Midbrain (tissue), 1 donor: Measurements from ENCODE around the gene HCN4.

Experiments used
- DNase-seq: peaks from one replicate; lab custom pipeline; 2025; lab: John Stamatoyannopoulos, UW

HCN4 gene

GRCh38 chr15:73378089-73378488, 9.3 kb upstream of the HCN4 start:
- no peak for DNase-seq

DNA sequence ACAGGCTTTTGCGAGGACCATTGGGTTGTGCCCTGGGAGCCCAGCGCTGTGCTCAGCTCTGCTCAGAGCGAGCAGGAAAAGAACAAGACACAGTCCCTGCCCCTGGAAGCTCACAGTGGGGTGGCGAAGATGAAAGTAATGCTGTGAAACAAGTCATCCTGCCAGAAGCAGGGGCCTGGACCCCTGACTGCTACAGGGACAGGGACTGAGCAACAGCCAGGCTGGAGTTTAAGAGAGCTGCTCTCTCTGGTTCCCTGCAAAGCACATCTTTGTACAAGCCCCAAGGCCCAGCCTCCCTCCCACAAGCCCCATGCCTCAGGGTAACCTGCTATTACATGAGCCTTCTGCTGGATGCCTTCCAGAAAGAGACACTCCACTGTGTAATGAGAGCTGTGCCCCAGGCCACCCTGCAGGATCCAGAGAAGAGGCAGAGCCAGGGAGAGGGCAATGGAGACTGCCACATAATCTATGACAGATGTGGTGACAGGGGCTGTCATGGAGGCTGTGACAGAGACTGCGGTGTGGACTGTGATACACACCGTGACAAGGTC, 7.1 kb upstream of the HCN4 start:
- DNase-seq, result no peak

- DNase-seq, result no peak
These were observed 6.3 kb upstream of the HCN4 start for GRCh38 chr15:73375012-73375411.

GRCh38 chr15:73374604-73375003, 5.8 kb upstream of the HCN4 start:
- DNase-seq, result no peak

DNA sequence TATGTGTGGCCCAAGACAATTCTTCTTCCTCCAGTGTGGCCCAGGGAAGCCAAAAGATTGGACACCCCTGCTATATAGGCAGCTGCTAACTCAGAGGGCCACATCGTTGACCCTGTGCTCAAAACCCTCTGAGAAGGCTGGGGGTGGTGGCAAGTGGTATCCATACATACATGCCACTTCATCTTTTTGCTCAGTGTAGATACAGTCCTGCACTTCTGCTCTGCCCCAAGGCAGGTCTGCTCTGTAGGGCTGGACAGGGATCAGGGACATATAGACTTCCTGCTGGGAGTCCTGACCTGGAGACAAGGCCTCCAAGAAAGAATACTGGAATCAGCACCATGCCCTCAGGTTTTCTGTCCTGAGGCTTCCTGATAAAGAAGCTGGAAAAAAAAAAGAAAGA, 4.5 kb upstream of the HCN4 start:
- DNase-seq, result no peak

- no peak for DNase-seq
These were observed 3.1 kb upstream of the HCN4 start for GRCh38 chr15:73371812-73372211.

DNA sequence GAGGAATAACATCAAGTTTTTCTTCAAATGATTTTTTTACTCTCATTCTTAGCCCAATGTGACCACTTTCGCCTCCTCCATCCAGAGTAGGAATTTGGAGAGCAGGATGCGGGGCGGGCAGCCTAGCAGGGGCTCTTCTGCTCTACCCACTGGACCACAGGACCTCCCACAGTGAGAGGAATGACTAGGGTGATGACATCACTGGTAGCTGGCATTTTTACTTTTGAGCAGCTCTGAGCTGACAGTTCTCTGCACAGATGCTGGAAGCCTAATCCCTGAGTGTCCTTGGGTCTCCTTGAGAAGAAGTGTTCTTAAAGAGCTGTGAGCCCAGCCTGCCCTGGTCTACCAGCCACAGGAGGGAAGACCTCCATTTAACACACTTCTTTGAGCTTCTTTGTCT, 1.4 kb upstream of the HCN4 start:
- no peak for DNase-seq

- DNase-seq, result no peak
These were observed 466 bp upstream of the HCN4 start for GRCh38 chr15:73369154-73369694.

- no peak for DNase-seq
These were observed 996 bp downstream of the HCN4 start for GRCh38 chr15:73367624-73368300.

- no peak for DNase-seq
These were observed 1.8 kb downstream of the HCN4 start for GRCh38 chr15:73366766-73367623.

- DNase-seq, result no peak
These were observed 4.7 kb downstream of the HCN4 start for GRCh38 chr15:73364070-73364469.

DNA sequence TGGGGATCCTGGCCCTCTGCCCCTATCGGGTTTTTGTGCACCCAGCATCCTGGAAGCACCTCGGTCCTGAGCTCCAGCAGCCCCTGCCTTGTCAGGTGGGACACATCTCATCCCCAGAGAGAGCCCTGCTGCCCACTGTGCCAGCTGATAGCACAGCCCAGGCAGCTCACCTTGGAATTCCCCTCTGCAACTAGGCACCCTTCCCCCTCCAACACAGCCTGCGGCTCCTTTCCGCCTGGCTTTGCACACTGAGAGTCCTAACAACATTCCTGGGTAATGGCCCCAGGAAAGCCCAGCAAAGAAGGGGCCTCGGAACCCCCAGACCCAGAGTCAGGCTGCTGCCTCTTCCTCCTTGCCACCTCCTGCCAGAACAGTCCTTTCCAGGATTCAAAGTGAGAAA, 5.9 kb downstream of the HCN4 start:
- no peak for DNase-seq

- DNase-seq, result no peak
These were observed 7.4 kb downstream of the HCN4 start for GRCh38 chr15:73361337-73361736.

DNA sequence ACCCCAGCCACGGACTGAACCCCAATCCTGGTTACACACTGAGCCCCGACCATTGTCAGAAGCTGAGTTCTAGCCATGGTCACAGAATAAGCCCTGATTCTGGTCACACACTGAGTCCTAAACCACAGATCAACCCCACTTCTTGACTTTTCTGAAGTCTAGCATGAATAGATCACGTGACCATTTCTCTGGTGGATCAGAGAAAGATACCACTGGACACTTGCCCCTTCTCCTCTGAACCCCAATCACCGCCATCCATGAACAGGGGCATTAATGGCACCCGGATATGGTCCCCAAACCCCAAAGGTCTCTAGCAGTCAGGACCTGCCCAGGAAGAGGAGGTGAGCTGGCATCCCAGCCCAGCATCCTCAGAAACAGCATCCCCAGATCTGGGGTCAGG, 9.1 kb downstream of the HCN4 start:
- DNase-seq, result no peak

DNA sequence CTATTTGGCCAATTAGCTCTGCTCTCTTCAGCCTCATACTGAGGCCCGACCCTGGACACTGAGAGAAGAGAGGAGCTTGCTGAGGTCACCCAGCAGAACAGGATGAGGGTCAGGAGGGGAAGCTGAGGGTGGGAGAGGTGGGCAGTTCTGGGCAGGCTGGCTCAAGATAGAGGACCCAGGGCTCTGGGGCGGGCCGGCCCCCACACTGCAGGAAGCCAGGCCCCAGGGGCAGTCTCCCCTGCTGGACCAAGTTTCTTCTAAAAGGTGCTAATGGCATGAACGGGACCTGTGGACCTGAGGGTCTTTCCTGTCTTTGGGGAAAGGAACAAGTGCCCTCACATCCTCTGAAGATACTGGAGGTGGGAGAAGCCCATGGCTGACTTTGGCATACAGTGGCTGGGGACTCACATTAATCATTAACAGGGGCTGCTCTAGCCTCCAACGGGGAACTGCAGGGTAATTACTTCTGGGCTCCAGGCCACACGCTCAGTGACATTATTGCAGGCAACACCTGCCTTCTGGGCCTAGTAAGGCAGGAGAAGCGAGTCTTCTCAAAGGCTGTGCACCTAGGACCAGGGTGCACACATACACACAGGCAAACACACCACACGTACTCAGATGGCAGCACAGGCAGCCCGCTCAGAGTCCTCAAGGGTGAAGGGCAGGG, 10.6 kb downstream of the HCN4 start:
- no peak for DNase-seq

DNA sequence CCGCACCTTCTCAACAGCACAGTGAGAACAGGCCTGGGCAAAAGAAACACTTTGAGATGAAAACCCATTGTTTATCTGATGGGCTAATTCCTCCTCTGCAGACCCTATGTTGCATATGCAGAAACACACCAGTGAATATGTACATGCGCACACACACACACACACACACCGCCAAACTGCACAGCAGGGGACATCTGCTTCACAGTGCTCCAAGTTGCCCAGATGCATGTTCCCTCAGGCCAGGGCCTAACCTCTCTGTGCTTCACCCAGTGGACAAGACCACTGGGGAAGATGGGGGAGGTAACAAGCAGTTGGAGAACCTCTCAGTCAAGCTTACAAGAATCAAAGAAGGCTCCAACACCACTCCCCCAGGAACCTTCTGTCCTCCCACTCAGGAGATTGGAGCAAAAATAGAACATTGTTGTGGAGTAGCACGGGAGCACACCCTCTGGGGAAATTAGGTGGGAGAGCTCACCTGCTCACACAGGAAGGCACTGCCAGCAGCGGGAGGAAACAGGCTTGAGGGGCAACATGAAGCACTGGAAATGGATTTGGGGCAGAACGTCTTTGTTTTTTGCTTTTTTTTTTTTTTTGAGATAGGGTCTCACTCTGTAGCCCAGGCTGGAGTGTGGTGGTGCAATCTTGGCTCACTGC, 13.0 kb downstream of the HCN4 start:
- DNase-seq, result no peak

- DNase-seq, result no peak
These were observed 14.5 kb downstream of the HCN4 start for GRCh38 chr15:73354241-73354640.

DNA sequence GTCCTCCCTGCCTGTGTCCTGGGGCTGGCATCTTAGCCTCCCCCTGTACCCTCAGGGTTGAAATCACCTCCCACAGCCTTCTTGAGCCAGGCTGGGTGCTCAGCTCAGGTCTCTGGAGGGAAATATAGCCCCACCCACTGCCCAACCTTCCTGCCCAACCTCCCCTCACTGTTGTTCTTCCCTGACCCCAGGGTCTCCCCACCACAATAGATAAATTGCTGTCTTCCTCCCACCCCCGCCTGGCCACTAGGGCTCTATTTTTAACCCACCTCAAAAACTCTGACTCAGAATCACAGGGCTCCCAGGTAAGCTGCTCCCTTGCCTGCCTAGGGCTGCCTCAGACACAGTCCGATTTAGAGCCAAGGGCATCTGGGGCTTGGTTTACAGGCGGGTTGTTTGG, 15.0 kb downstream of the HCN4 start:
- no peak for DNase-seq

DNA sequence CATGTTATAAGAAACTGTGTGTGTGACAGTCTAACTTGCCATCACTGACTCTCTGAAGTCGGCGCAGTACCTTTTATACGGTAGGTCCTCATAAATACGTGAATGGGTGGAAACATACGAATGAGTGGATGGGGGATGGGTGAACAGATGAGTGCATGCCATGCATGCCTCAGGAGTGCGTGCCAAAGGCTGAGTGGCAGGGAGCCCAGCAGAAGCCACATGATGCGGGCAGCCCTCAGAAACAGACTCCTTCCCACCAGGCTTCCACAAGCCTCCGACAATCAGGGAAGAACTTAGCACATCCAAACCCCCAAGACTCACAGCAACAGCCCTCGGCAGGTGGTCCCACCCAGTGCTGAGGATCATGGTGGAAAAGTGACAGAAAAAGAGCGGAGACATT, 16.7 kb downstream of the HCN4 start:
- DNase-seq, result peak; percentile 40

DNA sequence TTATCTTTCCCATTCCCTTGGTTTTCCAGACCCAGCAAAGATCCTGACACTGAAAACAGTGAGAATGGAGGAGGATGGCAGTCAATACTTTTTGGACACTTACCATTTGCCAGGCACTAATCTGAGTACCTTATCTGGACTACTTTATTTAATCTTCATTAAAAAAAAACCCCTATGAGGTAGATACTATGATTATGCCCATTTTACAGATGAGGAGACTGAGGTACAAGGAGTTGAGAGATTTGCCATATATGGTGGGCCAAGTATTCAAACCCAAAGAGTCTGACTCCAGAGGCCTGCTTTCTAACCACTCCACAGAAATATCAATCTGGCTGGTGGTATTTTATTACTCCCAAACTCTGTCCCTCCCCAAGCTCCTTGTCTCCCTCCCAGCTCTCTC, 19.6 kb downstream of the HCN4 start:
- DNase-seq, result no peak

GRCh38 chr15:73346735-73347312, 21.9 kb downstream of the HCN4 start:
- no peak for DNase-seq

GRCh38 chr15:73345658-73346057, 23.1 kb downstream of the HCN4 start:
- no peak for DNase-seq
